Cardiac muscle cell (in vitro differentiated cells and primary cell): ENCODE measurements around the gene VAPB. TPM values are rescaled to one million over a fixed set of nuclear protein-coding genes. Genes with fewer than 3 reads are reported as not detected.

Experiments
- DNase-seq, 2 donors: peaks; one replicate each; pipeline versions ENCODE4 v3.0.0 to v3.0.0-alpha.2; 2010 to 2017; ENCODE audit warnings: low read depth in 1 of 2, low spot score in 1 of 2
- H3K27ac ChIP-seq: fragments of 200-600 bp; sonication (generic); 2 replicates; pipeline ENCODE4 v1.5.1; 2016
- H3K27me3 ChIP-seq: fragments of 200-600 bp; sonication (generic); 2 replicates; pipeline ENCODE4 v1.6.0; 2016; ENCODE audit warnings: control low read depth
- H3K36me3 ChIP-seq: fragments of 200-600 bp; sonication (generic); 2 replicates; pipeline ENCODE4 v1.5.1; 2016; ENCODE audit warnings: control low read depth
- H3K4me1 ChIP-seq: fragments of 200-600 bp; sonication (generic); 2 replicates; pipeline ENCODE4 v1.8.1; 2017; ENCODE audit warnings: low read depth, mild to moderate bottlenecking, mixed run types
- H3K4me3 ChIP-seq: fragments of 200-600 bp; sonication (generic); 2 replicates; pipeline ENCODE4 v1.5.1; 2016; ENCODE audit warnings: mild to moderate bottlenecking
- H3K9me3 ChIP-seq: fragments of 200-600 bp; sonication (generic); 2 replicates; pipeline ENCODE4 v1.5.1; 2017; ENCODE audit warnings: low read depth, mild to moderate bottlenecking, control low read depth
- polyA plus RNA-seq: library from polyadenylated mRNA; unstranded; fragments of >200 nt; fragmentation: Nextera tagmentation; extraction: Ambion mirVana; gene quantifications from 2 replicates; pipeline ENCODE4 v1.2.1, GENCODE V29; 2016
- total RNA-seq: library from RNA; depleted of rRNA; stranded (reverse); fragments of >200 nt; gene quantifications from 2 replicates; pipeline ENCODE4 v1.2.3, GENCODE V29; 2016
- TF ChIP-seq, protein P1 (sequence below): IDR thresholded peaks from 2 replicates; pipeline ENCODE4 v1.5.1; 2012; ENCODE audit warnings: low read depth, mild to moderate bottlenecking, low read length

VAPB gene
- total and polyA plus RNA-seq, 2 experiments from 2014 or later, result 9.7 to 55.1 TPM

DNA sequence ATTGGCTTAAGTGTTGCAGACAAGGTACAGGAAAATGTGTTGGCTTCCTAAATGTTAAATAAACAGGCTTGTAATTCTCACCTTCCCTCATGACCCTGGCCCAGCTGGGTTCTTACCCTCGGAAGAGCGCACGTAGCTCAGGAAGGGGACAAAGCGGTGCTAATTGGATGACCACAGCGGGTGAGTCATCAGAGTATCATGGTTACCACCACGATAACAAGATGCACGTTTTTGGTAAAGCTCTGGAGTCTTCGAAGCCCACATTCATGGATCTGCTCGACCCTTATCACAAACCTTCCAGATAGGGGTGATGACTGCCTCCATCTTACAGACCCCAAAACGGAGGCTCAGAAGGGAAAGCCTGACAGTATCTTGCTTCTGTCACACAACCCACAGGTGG lies 93.4 kb downstream of the VAPB start:
- no peaks in the 10 kb centered on the region for H3K4me1 ChIP-seq
- H3K27me3 ChIP-seq, result no peaks in the 10 kb centered on the region
- TF ChIP-seq, protein P1, sequence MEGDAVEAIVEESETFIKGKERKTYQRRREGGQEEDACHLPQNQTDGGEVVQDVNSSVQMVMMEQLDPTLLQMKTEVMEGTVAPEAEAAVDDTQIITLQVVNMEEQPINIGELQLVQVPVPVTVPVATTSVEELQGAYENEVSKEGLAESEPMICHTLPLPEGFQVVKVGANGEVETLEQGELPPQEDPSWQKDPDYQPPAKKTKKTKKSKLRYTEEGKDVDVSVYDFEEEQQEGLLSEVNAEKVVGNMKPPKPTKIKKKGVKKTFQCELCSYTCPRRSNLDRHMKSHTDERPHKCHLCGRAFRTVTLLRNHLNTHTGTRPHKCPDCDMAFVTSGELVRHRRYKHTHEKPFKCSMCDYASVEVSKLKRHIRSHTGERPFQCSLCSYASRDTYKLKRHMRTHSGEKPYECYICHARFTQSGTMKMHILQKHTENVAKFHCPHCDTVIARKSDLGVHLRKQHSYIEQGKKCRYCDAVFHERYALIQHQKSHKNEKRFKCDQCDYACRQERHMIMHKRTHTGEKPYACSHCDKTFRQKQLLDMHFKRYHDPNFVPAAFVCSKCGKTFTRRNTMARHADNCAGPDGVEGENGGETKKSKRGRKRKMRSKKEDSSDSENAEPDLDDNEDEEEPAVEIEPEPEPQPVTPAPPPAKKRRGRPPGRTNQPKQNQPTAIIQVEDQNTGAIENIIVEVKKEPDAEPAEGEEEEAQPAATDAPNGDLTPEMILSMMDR, result no peak
- DNase-seq, result peak in 1 of 2 donors; percentile 41
- H3K9me3 ChIP-seq, result no peaks in the 10 kb centered on the region
- H3K27ac ChIP-seq, result no peak overlapping the region
- no peak overlapping the region for H3K4me3 ChIP-seq
- H3K36me3 ChIP-seq, result no peaks in the 10 kb centered on the region

DNA sequence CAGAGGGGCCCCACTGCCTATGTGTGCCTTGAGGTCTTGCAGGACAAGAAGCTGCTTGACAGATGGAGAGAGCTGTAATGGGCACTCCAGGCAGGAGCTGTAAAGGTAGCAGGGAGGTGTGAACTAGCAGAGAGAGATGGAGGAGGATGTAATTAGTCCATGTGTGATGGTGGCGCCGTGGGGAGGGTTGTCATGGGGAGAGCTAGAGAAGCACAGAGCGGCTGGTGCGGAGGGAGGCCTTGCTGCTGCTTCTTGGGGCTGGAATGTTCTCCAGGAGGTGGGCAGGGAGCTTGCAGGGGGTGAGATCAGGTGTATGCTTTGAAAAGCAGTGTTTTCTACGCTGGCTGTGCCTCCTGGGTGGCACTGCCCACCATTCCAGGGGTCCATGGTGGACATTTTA lies 94.0 kb downstream of the VAPB start:
- no peaks in the 10 kb centered on the region for H3K4me1 ChIP-seq
- no peaks in the 10 kb centered on the region for H3K36me3 ChIP-seq
- no peak overlapping the region for H3K4me3 ChIP-seq
- DNase-seq, result no peak
- H3K27ac ChIP-seq, result no peak overlapping the region
- H3K9me3 ChIP-seq, result no peaks in the 10 kb centered on the region
- TF ChIP-seq, protein P1, result no peak
- no peaks in the 10 kb centered on the region for H3K27me3 ChIP-seq

DNA sequence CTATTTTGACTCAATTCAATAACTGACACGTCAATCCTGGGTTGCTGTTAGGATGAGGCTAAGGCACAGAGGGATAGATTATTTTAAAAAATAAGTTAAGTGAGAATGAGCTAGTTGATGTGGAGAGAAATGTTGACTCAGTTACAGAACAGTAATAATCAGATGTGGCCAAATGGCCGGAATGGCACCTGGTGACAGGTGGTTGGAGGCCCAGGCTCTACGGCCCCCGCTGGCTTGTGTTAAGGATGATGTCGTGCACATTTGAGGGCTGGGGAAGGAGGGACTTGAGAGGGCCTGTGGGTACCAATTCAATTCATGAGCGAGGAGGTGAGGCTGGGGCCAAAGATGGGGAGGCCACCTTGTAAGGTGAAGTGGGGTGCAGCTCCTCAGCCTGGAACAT lies 94.4 kb downstream of the VAPB start:
- no peaks in the 10 kb centered on the region for H3K9me3 ChIP-seq
- no peaks in the 10 kb centered on the region for H3K4me1 ChIP-seq
- H3K36me3 ChIP-seq, result no peaks in the 10 kb centered on the region
- no peak overlapping the region for H3K4me3 ChIP-seq
- no peak overlapping the region for H3K27ac ChIP-seq
- DNase-seq, result no peak
- TF ChIP-seq, protein P1, result no peak
- H3K27me3 ChIP-seq, result no peaks in the 10 kb centered on the region

DNA sequence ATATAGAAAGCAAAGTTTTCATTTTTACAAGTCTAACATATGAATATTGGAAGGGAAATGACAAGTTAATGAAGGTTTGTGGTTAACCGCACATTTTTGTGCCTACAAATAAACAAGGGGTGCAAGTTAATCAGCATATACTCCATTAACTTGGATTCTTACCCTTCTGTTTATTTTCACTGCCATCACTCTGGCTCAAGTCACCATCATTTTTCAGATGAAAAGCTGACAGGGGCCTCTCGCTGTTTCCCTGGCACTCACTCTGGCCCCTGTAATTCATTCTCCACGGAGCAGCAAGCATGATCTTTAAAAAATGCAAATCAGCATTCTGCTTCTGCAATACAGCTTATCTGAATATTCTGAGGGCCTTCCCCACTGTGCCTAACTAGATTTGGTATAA lies 96.4 kb downstream of the VAPB start:
- no peaks in the 10 kb centered on the region for H3K27me3 ChIP-seq
- TF ChIP-seq, protein P1, result no peak
- H3K4me3 ChIP-seq, result no peak overlapping the region
- no peak for DNase-seq
- H3K9me3 ChIP-seq, result no peaks in the 10 kb centered on the region
- no peaks in the 10 kb centered on the region for H3K36me3 ChIP-seq
- H3K4me1 ChIP-seq, result no peaks in the 10 kb centered on the region
- no peak overlapping the region for H3K27ac ChIP-seq

DNA sequence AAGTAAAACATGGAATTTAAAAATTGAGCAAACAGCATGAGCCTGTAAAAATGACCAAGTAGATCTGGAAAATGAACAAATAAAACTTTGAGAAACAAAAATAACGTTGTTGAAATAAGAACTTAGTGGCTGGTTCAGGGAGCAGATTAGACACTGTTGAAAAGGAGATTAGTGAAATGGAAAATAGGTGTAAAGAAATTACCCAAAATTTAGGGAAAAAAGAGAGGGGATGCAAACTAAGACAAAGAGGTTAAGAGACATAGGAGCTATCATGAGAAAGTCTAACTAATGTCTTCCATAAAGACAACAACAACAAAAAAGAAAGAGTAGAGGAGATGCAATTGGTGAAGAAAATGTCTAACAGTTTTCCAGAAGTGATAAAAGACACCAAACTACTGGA lies 97.2 kb downstream of the VAPB start:
- Histone ChIP-seq H3K27me3 (no peaks in the 10 kb centered on the region), H3K27ac (no peak overlapping the region), H3K4me1 (no peaks in the 10 kb centered on the region), H3K9me3 (no peaks in the 10 kb centered on the region), H3K4me3 (no peak overlapping the region), H3K36me3 (no peaks in the 10 kb centered on the region)
- DNase-seq, result no peak
- TF ChIP-seq, protein P1, result no peak

DNA sequence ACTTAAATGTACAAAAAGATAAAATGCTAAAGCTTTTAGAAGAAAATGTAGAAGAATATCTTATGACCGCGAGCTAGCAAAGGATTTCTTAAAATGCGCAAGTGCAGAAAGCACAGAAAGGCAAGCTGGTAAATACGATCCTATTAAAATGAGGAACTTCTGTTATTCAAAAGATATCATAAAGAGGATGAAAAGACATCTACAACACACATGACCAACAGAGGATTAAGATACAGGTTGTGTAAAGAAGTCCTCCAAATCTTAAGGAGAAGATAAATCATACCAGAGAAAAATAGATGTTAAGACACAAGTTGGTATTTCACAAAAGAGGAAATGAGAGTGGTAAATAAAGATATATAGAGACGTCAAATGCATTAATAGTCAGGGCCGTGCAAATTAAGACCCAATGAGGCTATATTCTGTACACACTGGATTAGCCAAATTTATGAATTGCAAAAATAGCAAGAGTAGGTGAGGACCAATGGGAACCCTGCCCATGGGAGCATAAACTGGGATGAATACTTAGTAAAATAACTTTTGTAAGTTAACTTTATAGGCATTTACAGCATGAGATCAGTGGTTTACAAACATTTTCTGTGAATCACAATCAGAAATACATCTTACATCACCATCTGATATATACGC lies 103.2 kb downstream of the VAPB start:
- DNase-seq, result no peak
- no peaks in the 10 kb centered on the region for H3K27me3 ChIP-seq
- H3K27ac ChIP-seq, result no peak overlapping the region
- H3K36me3 ChIP-seq, result no peaks in the 10 kb centered on the region
- no peaks in the 10 kb centered on the region for H3K4me1 ChIP-seq
- no peak overlapping the region for H3K4me3 ChIP-seq
- TF ChIP-seq, protein P1, result no peak
- no peaks in the 10 kb centered on the region for H3K9me3 ChIP-seq
